Stomach (tissue), 9 donors: ENCODE data around the gene GDPD2. TPM values are rescaled to one million over a fixed set of nuclear protein-coding genes. Genes with fewer than 3 reads are reported as not detected.

Source experiments
- DNase-seq, 2 donors: peaks; one replicate each; pipeline versions ENCODE4 v3.0.0 to v3.0.0-alpha.2; 2013 to 2019
- H3K27ac ChIP-seq, 5 donors: fragments of 200-600 bp in 4 of 5; sonication (generic) in 4 of 5; one replicate each; pipeline ENCODE4 v1.5.1; 2013 to 2019; ENCODE audit warnings: mild to moderate bottlenecking in 1 of 5, moderate library complexity in 1 of 5
- H3K27me3 ChIP-seq, 3 donors: fragments of 200-600 bp; sonication (generic); one replicate each; pipeline ENCODE4 v1.5.1; 2017 to 2019; ENCODE audit warnings: mixed run types in 1 of 3
- H3K36me3 ChIP-seq, 4 donors: fragments of 200-600 bp; sonication (generic); 1 replicate in 3 of 4; 2 replicates in 1 of 4; pipeline ENCODE4 v1.5.1; 2016 to 2019
- H3K4me1 ChIP-seq, 4 donors: fragments of 200-600 bp; sonication (generic); one replicate each; pipeline ENCODE4 v1.5.1; 2016 to 2019
- H3K4me3 ChIP-seq, 4 donors: fragments of 200-600 bp; sonication (generic) in 3 of 4; one replicate each; pipeline ENCODE4 v1.5.1; 2016 to 2019; ENCODE audit warnings: mild to moderate bottlenecking in 1 of 4
- H3K9me3 ChIP-seq, 4 donors: fragments of 200-600 bp; sonication (generic); one replicate each; pipeline ENCODE4 v1.5.1; 2016 to 2019
- EP300 ChIP-seq: sonication (generic); formaldehyde crosslinking; IDR thresholded peaks from one replicate; pipeline ENCODE4 v1.6.1; 2017; ENCODE audit warnings: antibody characterized with exemption
- POLR2A ChIP-seq, 4 donors: fragments of 450-650 bp; IDR thresholded peaks; one replicate each; pipeline ENCODE4 v1.6.1; 2016; ENCODE audit warnings: antibody characterized with exemption in 4 of 4, control low read depth in 2 of 4, mild to moderate bottlenecking in 1 of 4, moderate library complexity in 1 of 4
- POLR2AphosphoS5 ChIP-seq, 3 donors: sonication (generic); formaldehyde crosslinking; IDR thresholded peaks; one replicate each; pipeline ENCODE4 v1.6.1; 2016; ENCODE audit warnings: antibody characterized with exemption in 3 of 3
- WGBS, 5 donors: extraction: QIAGEN DNeasy Blood & Tissue Kit in 3 of 5; methylation state at CpG; one replicate each; pipeline versions ENCODE4 v1.1.5 to v1.1.7; 2013 to 2018; 5-methylcytosine and 5-hydroxymethylcytosine counted together
- intact Hi-C: fragments of 100-400 bp; cut with DNase I; formaldehyde crosslinking; loops from one replicate; pipeline ENCODE4 v1.15.1; 2023; ENCODE audit warnings: low total_unique reads
- polyA plus RNA-seq, 3 donors: library from polyadenylated mRNA; stranded (reverse); fragments of 200-250 nt; gene quantifications; one replicate each; pipeline ENCODE4 v1.2.3, GENCODE V29; 2013
- total RNA-seq, 5 donors: library from RNA; depleted of rRNA; stranded (reverse); fragments of >200 nt; gene quantifications; one replicate each; pipeline versions ENCODE4 v1.1.0 to v1.2.3, GENCODE V29; 2014 to 2016
- TF ChIP-seq, protein P1 (sequence below), 7 experiments: fragments of 450-650 bp in 4 of 7; fragments of 200-600 bp in 3 of 7; sonication (generic) in 3 of 7; IDR thresholded peaks; one replicate each; pipeline ENCODE4 v1.5.1; 2016 to 2019; ENCODE audit warnings: antibody characterized with exemption in 7 of 7, control low read depth in 2 of 7, mild to moderate bottlenecking in 1 of 7
- donor health status: healthy with polysubstance abuse.
- donor health status: Bipolar disorder and iron deficiency.
- donor health status: healthy.

Gene GDPD2
- total and polyA plus RNA-seq, 8 donors: 0.18 to 18.2 (median 1.3) TPM; not detected in 5

DNA sequence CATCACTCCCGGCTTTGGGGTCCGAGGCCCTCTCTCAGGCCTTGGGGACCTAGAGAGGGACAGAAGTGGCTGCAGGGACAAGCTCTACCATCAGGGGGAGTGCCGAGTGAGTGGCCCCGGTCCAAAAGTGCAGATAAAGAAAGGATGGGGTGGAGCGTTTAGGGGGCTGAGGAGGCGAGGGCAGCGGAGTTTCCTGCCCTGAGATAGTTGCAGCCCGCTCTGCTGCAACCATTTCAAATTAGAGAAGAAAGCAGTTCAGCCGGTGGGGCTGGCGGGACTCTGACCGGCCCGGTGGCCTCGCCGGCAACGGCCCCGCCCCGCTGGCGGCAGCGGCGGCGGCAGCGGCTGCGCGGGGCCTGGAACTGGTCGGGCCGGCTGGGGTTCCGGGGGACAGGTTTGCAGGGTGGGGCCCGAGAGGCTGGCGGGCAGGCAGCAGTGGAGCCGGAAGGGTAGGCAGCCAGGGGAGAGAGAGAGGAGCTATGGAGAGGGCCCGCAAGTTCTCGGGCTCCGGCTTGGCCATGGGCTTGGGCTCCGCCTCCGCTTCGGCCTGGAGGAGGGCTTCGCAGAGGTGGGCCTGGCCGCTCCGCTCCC lies 29.1 kb downstream of the GDPD2 start:
- H3K9me3 ChIP-seq: no peaks in the 10 kb centered on the region
- H3K4me1 ChIP-seq: peaks cover 0 to 23% (median 8%) of the 10 kb centered on the region in 4 donors
- H3K36me3 ChIP-seq: no peaks in the 10 kb centered on the region
- WGBS, 5 donors: 0 to 38% (median 5%) methylated on average over 16 to 39 of the region's 39 CpGs
- no peak for TF ChIP-seq EP300
- TF ChIP-seq, protein P1, sequence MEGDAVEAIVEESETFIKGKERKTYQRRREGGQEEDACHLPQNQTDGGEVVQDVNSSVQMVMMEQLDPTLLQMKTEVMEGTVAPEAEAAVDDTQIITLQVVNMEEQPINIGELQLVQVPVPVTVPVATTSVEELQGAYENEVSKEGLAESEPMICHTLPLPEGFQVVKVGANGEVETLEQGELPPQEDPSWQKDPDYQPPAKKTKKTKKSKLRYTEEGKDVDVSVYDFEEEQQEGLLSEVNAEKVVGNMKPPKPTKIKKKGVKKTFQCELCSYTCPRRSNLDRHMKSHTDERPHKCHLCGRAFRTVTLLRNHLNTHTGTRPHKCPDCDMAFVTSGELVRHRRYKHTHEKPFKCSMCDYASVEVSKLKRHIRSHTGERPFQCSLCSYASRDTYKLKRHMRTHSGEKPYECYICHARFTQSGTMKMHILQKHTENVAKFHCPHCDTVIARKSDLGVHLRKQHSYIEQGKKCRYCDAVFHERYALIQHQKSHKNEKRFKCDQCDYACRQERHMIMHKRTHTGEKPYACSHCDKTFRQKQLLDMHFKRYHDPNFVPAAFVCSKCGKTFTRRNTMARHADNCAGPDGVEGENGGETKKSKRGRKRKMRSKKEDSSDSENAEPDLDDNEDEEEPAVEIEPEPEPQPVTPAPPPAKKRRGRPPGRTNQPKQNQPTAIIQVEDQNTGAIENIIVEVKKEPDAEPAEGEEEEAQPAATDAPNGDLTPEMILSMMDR (IDR thresholded peaks at IDR 0.05): peak in 5 of 7 experiments; percentile 49 to 62 (median 55)
- H3K27me3 ChIP-seq: peaks cover 0 to 15% (median 12%) of the 10 kb centered on the region in 3 donors
- peak overlapping the region; percentile 48 to 66 (median 56) for H3K4me3 ChIP-seq
- DNase-seq: peak; percentile 64 to 78
- H3K27ac ChIP-seq: peak overlapping the region; percentile 57 to 83 (median 72)
- intact Hi-C loops: no loop called here

DNA sequence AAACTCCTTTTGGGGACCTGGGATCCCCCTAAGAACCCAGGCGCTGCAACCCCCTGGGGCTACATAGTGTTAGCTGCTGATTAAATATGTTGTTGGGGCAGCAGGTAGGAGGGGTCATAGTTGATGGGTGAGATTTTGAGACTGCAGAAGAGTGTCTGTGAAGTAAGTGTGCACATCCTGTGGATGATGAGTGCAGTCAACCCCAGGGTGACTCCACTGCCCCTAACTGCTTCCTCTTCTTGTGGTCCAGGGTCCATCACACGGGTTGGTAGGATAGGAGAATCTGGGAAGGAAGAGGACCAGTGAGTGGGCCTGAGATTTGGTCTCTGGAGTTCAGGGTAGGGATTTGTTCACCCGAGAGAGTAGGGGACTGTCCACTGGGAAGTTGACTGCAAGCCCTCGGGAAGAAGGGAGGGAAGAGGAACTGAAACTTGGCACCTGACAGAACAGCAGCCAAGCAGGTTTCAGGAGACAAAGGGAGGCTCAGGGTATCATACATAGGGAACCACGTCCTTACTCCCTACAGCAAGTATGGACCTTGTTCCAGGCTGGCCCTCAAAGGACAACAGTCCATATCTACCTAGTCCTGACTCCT lies 30.0 kb downstream of the GDPD2 start:
- WGBS, 5 donors: 34 to 48% (median 40%) methylated on average over 3 to 5 of the region's 5 CpGs
- H3K27ac ChIP-seq: peak overlapping the region in 4 of 5 donors; percentile 72 to 83 (median 76)
- H3K4me3 ChIP-seq: peak overlapping the region; percentile 48 to 66 (median 56)
- no peak for TF ChIP-seq POLR2AphosphoS5 (IDR thresholded peaks at IDR 0.05)
- TF ChIP-seq, protein P1 (IDR thresholded peaks at IDR 0.05): no peak
- no peak for TF ChIP-seq POLR2A (IDR thresholded peaks at IDR 0.05)
- no peak for TF ChIP-seq EP300
- no peaks in the 10 kb centered on the region for H3K9me3 ChIP-seq
- intact Hi-C loops: no loop called here
- peaks cover 0 to 18% (median 12%) of the 10 kb centered on the region in 3 donors for H3K27me3 ChIP-seq
- H3K4me1 ChIP-seq: peaks cover 0 to 28% (median 8%) of the 10 kb centered on the region in 4 donors
- H3K36me3 ChIP-seq: no peaks in the 10 kb centered on the region
- peak in 1 of 2 donors; percentile 17 for DNase-seq

DNA sequence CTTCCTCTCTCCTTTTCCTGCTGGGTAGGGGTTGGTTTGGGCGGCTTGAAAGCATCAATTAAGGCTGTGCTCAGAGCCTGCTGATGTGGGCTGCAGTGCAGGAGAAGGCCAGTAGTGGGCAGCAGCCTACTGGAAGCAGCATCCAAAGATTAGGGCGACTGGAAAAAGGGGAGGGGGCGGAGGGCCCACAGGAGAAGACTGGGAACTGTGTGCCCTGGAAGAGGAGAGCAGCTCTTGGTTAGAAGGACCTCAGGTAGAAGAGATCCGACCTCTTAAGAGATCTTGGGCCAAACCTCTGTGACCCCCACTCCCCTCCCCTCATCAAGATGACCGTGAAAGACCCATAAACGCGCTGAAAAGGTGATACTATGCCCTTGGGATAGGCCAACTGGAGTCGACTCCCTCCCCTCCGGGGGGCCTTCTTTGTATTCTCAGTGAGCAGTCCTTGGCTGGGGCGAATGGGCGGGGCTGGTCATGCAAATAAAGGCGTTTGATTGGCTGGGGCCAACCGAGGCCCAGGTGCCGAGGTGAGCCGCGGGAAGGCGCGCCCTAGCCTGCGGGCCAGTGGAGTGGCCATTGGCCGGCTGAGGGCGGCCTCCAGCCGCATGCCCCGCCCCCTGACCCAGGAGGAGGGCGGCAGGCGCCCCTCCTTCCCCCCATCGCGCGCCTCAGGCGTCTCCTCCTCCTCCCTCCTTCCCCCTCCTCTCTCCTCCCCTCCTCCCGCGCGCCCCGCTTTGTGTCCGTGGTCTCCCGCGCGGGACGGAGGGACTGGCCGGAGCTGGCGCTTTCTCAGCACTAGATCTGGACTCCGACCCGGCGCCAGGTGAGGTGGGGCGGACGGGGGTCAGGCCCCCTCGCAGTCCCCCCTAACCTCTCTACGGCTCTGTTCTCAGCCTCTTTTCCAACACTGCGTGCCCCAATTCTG lies 31.6 kb downstream of the GDPD2 start:
- no peaks in the 10 kb centered on the region for H3K36me3 ChIP-seq
- TF ChIP-seq EP300: no peak
- TF ChIP-seq, protein P1 (IDR thresholded peaks at IDR 0.05): peak in 5 of 7 experiments; percentile 78 to 90 (median 84)
- TF ChIP-seq POLR2A (IDR thresholded peaks at IDR 0.05): no peak
- peak in 1 of 3 donors; percentile 23 for TF ChIP-seq POLR2AphosphoS5 (IDR thresholded peaks at IDR 0.05)
- H3K4me1 ChIP-seq: peaks cover 0 to 39% (median 13%) of the 10 kb centered on the region in 4 donors
- H3K27me3 ChIP-seq: peaks cover 0 to 19% (median 12%) of the 10 kb centered on the region in 3 donors
- H3K9me3 ChIP-seq: no peaks in the 10 kb centered on the region
- H3K4me3 ChIP-seq: peak overlapping the region; percentile 52 to 64 (median 55)
- peak; percentile 88 to 95 for DNase-seq
- H3K27ac ChIP-seq: peak overlapping the region; percentile 88 to 93 (median 91)
- WGBS, 5 donors: 1 to 29% (median 11%) methylated on average over 11 to 44 of the region's 48 CpGs
- intact Hi-C loops: no loop called here
